Anterior cingulate cortex (tissue), 58 donors: ENCODE measurements around the gene EPHB1.

Experiments used
- DNase-seq, 58 donors: peaks; one replicate each; lab custom pipeline; 2025; lab: John Stamatoyannopoulos, UW

EPHB1 gene

DNA sequence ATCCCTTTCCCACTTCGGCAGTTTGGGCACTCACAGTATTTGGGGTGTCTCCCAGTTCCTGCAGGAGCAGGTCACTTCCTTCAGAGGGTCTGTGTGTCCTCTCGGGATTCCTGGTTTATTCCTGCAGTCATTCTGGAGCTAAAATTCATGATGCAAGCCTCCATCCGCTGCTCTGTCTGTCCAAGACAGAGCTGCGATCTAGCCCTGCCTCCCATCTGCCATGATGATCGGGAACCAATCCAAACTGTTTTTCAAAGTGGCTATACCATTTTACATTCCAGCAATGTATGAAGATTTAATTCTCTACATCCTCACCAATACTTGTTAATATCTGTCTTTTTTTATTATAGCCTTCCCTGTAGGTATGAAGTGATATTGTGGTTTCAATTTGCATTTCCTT is 273.0 kb downstream of the EPHB1 start:
- no peak for DNase-seq

DNA sequence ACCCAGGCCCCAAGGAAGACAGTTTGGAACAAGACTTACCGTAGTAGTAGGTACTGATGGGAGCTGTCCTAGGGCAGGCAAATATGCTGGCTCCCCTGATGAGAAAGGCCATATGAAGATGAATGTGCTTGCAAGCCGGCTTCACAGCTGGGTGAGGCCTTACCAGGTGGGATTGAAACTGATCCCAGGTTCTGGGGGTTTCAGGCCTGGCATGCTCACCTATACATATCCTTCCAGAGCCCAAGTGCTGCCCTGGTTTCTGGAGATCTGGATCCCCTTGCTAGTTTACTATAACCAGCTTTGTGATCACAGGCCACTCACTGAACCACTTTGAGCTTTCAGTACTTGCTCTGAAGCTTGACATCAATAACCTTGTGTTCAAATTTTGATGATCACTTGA is 274.3 kb downstream of the EPHB1 start:
- no peak for DNase-seq

DNA sequence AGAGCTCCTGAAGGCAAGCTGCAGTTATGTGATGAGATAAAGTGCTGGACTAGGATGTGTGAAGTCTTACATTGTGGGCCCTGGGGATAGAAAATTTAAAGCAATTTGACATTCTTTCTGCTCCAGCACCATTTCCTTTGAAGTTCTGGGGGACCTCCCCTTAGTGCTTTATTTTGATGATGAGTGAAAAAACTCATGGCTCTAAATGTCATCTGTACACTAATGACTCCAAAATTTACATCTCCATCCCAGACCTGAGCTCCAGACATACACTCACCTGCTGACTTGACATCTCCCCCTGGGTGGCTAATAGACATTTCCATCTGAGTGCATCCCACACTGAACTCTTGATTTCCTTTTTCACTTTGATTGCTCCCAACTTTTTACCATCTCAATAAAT is 276.4 kb downstream of the EPHB1 start:
- DNase-seq = no peak

DNA sequence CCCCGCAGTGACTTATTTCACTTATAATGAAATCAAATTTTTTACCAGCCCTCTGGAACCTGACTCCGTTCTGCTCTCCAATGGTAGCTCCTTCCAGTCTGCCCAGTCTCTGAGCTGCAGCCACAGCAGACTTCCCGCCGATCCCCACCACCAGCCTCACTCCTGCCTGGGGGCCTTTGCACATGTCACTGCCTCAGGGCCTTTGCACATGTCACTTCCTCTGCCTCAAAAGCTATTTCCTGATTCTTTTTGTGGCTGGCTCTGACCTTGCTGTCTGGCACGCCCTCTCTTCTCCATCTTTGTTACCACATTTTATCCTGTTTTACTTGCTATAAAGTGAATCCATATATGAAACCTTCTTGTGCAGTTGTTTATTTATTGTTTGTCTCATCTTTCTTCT is 277.4 kb downstream of the EPHB1 start:
- DNase-seq = no peak

DNA sequence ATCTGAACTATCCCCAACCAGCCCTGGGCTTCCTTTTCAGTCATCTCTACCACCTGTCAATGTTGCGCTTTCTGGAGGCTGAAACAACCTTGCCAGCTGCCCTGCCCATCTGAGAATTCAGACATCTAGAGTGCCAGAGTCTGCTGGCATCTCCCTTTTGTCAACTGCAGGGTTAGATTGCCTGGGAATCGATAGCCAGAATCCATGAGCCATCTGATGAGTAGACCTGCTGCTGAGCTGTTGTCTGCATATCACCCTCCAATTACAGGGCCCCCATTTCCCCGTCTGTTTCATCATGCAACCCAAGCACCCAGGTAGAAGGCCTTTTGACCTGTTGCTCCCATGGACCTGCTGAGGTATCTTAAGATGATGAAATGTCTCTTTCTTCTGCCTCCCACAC is 280.1 kb downstream of the EPHB1 start:
- no peak for DNase-seq

DNA sequence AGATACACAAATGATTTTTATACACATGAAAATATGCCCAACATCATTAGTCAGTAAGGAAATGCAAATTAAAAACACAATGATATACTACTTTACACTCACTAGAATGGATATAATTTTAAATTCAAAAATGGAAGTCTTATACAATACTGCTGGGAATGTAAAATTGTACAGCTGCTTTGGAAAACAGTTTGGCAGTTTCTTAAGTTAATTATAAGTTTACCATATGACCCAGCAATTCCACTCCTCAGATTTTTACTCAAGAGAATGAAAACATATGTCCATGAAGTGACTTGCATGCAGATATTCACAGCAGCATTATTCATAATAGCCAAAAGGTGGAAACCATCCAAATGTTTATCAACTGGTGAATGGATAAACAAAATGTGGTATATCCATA is 281.3 kb downstream of the EPHB1 start:
- peak in 1 of 58 donors; percentile 2 for DNase-seq

DNA sequence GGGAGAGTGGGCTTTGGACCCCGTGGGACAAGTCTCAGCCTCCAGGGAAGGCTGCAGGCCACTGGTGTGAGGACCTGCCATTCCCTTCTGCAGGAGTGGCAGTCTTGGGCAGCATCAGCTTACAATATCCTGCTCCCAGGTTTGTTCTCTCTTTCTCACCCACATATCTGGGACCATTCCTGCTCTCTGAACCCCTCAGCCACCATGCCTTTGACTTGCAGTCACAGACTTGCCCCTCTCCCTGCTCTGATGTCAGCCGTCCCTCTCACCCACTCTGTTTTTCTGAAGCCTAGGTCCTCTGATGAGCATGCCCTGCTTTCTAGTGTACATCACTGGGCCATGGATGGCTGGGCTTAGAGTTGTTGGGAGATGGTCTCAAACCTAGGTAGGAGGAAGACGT is 282.1 kb downstream of the EPHB1 start:
- no peak for DNase-seq

DNA sequence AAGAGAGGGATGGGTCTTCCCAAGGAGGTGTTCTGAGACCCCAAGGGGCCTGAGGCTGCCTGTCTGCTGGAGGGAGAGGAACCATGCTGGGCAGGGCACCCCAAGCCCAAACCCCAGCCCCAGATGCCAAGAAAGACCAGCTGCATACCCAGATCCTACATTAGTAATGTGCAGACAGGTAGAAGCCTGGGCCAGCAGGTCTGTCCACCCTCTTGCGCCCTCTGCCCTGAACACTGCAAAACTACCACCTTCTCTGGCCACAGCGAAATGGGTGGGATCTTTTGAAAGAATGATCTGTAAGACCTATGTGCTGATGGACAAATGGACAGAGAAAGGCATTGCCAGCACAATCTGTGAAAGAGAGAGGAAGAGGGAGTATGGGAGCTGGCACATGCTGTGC is 283.2 kb downstream of the EPHB1 start:
- DNase-seq = no peak

DNA sequence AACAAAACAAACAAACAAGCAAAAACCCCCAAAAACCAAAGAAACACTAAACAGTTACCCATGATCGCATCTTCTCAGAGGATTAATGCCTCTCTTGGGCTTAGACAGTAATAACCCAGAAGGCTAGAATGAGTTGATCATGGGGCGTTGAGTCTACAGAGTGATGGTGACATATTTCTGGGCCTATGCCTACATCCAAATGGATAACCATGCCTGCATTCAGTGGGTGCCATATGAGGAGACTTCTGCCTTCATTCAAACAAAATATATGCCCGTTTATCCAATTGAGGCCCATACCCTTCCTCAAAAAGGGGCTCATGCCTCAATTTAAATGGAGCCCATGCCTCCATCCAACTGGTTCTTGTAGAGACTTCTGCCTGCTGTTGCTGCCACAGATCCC is 284.0 kb downstream of the EPHB1 start:
- DNase-seq = no peak

DNA sequence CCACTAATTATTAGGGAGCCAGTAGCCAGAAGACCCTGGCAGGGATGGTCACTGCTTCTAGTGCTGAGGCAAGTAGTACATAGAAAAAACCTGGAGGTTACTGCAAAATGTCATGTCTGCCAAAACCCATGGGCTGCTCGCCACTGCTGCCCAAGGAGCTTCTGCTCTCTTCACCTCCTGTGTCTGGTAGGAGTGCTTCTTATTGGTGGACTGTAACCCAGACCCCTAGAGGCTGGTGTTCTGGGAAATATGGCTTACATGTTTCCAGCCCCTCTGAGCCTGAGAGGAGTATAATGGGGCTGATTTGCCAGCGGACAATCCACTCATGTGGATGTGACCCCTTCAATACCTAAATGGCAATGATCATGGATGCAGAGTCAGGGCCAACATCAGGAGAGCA is 286.4 kb downstream of the EPHB1 start:
- no peak for DNase-seq

DNA sequence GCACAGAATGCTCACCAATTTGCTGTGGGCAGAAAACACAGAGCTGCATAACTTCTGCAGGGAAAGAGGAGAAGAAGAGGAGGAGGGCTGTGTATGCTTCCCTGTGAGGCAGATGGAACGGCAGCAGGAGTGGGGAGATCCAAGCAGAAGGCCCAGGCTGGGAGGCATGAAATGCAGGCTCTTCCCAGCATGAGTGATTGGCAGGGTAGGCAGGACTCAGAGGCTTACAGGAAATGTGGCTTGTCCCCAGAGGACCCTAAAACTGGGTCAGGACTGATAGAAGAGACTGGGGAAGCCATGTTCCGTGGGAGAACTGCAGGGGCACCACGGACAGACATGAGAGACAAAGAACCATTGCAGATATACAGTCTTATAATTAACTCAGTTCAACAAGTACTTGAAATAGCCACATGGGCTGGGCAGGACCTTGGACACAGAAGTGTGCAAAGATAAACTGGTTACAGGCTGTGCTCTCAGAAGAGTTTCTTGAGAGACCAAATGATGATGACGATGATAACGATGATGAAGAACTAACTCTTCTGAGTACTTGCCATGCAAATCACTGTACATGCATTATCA is 286.9 kb downstream of the EPHB1 start:
- DNase-seq = peak in 19 of 58 donors; percentile 4 to 55 (median 17)

DNA sequence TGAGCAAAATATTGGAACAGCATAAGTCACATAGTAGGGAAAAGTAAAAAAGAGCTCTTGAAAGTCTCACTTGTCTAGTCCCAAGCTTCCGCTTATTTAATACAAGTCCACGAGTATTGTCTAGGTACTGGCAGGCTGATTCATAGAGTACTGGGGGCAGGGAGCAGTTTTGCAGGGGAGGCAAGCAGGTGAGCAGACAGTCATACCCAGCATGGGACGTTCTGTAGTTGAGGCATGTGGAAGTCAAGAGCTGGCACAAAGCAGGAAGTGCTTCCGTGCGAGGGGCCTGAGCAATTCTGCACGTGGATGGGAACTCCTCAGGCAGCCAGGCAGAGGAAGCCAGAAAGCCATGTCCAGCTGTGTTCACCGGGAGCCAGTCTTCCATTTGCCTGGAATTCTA is 287.6 kb downstream of the EPHB1 start:
- no peak for DNase-seq

DNA sequence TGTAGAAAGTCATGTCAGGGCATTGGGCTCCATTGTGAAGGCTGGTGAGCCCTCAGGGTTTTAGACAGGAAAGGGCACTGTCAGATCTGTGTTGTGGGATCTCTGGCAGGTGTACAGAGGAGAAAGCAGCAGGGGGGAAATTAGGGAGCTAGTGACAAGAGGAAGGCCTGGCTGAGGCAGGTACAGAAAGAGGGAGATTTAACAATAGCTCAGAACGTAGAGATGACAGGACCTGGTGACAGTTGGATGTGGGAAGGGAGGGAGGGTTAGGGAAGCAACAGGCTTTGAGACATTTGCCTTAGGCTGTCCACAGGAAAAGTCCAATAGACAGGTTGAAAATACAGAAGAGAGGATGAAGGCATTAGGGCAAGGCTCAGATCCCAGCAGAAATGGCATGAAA is 288.1 kb downstream of the EPHB1 start:
- no peak for DNase-seq

DNA sequence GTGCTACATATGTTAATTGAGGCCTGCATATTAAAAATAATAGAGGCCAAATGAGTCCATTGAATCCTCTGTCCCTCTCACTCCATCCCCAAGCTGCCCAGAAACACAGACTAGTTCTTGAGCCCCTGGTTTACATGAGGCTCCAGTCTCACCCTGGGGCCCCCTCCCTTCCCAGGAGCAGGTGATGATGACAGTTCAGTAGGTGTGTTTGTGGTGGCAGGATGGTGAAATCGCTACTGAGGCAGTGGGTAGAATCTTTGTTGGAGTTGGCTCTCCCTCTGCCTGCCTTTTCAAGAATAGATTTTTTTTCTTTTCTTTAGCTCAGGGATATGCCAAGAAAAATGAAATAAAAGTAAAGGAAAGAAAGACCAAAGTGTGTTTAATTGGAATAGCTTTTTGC is 288.7 kb downstream of the EPHB1 start:
- DNase-seq = peak in 1 of 58 donors; percentile 35

DNA sequence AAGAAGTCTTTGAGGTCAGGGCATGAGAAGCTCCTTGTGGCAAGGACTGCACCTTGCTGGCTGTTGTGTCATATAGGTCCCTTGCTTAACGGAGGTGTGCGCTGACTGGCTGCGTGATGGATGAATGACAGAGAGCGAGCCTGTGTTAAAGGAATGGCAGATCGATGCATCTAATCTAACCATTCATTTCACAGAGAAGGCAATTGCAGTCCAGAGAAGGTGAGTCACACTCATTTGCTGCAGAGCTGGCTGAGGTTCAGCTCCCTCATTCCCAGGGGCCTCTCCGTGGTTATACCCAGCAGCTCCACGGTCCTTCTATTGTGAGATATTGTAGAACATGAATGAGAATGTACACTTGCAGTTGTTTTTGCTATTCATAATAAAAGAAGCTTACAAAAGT is 289.3 kb downstream of the EPHB1 start:
- DNase-seq = no peak

DNA sequence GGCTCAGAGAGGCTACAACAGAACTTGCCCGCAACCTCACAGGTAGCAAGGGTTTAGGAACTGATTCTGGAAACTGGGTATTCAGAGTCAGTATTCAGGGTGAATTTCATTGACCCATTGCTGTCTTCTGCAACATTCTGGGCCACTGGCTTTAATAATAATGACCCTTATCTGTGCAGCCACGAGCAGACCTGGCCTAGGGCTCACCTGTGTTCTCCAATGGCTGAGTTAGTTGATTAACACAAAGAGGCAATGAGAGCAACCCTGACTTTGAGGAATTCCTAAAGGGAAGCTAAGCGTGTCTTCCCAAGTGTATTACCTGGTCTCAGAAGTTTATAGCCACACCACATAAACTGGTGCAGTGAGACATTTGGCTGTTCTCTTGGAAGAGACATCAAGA is 289.9 kb downstream of the EPHB1 start:
- DNase-seq = no peak

DNA sequence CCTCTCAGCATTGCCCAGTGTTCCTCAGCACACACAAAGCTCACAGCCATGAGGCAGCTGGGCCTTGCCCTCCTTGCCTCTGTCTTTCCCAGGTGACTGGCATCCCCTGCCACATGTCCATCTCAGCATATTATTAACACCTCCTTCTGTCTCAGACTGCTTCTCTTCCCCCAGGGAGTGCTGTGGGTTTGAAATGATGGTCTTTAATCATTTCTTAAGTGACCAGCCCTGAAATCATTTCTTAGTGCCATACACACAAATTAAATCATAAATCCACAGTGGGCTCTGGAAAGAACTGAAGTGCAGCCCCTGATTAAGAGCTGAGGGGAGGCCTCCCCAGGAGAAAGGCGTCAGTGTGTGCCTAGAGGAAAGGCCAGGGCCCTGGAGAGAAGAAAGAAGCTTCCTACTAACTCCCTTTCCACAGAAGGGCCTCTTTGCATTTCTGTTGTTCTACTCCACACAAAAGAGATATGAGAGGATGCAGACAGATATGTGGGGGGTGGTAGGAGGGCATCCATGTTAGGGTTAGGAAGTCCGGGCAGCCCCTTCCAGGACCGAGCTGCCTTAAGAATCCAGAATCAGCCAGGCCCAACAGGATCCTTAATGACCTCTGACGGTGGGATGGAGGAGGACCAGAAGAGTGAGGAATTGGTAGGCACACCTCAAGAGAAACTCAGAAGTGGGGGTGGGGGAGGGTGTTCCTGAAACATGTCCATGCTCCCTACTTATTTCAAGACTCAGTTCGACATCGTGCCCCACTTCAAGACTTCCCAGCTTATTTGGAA is 290.8 kb downstream of the EPHB1 start:
- no peak for DNase-seq

DNA sequence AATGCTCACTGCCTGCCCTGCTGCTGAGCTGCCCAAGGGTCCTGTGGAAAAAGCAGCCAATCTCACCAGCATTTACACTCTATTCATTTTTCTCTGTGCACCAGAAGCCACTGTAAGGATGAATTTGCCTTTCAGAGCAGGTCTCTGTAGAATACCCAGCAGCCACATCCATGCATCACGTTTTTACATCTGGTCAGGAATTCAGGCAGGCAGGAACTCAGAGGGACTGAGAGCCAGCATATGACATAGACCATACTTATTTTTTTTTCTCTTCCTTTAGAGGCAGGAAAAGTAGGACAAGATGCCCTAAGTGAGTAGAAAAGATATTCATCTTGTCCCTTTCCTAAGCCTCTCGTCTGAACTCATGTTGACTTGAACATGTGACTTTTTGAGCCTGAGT is 292.7 kb downstream of the EPHB1 start:
- no peak for DNase-seq

DNA sequence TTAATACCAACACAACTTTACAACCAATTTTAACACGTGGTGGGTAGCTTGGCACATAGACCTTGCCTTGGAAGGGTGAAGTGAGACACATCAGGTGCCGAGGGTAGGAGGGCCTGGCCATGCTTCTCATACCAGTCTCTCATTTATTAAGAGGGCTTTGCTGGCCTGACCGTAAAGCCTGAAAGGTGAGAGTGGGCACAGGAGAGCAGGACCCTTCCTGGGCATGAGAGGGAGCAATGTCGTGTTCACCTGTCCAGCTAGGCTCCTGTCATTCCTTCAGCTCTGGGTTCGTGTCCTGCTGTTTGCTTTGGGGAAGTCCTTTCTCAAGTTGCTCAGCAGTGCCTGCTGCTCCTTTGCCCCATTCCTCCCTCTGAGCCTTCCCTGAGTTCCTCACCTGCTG is 294.4 kb downstream of the EPHB1 start:
- no peak for DNase-seq

DNA sequence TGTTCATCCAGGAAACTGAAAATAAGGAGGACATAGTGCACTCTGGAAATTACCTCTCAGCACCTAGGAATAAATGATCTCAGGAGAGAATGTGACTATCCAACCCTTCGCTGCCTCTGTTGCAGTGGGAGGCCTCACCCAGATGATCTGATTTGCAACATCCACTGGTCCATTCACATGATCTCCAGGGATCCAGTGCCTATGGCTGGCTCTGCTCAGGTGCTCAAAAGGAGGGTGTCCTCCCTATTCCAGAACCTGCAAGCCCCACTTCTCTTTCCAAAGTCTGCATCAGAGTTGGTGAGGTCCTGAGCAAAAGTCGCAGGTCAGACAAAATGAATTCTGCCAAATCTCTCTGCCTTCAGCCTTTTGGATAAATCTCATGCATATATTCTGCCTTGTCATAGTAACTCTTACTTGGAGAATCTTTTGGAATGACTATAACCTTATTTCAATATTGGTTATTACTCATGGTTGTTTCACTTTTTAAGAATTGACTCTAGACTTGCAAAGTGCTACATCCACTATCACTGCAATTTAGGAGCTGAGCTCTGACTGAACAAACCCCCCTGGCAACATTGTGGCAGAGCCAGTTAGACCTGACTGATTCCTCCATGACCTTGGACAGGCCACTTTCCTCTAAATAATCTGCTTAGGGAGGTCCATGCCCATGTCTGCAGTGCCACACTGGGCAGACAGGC is 295.1 kb downstream of the EPHB1 start:
- no peak for DNase-seq

DNA sequence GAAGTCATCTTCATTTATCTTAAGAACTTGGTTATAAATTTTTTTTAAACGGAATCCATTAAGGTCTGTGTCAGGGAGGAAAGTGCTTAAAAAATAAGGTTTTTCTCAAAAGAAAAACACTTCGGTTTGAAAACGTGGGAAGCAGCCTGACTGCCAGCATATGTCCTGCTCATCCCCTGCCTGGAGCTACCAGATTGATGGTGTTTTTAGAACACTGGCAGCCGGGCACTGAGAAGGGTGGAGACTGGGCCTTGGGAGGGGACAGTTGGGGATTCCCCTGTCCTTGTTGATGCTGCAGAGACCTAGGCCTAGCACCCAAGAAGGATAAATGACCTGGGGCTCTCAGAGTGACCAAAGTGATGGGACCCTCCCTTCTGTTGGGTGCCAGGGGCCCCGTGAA is 296.9 kb downstream of the EPHB1 start:
- peak in 7 of 58 donors; percentile 4 to 16 (median 8) for DNase-seq

DNA sequence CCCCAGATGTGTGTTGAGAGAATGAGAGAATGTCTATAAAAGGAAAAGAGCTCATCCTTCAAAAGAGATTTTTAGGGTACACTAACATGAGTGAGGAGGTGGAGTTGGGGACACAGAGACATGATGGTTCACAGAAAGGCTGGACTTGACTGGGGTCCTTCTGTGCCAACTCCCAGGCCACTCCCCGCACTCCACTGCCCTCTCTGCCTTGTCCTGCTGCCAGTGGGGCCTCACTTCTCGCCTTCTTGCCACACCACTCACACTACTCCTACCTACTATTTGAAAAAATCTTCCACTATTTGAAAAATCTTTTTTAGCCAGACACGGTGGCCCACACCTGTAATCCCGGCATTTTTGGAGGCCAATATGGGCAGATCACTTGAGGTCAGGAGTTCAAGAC is 298.1 kb downstream of the EPHB1 start:
- no peak for DNase-seq
